GM19372 (cell line): ENCODE measurements around the gene UNC45B.
"Not testable (repeated sequence)": the region's sequence is repeated elsewhere in the genome, so short reads cannot be mapped to it uniquely, and the experiment has no call there.

Source experiments
- ATAC-seq: cut with Tn5 transposase; IDR thresholded peaks from one replicate; pipeline ENCODE4 v1.9.1; 2021; ENCODE audit warnings: mild to moderate bottlenecking, low read depth, moderate library complexity; ENCODE audit not compliant: unreplicated experiment

The UNC45B gene

DNA sequence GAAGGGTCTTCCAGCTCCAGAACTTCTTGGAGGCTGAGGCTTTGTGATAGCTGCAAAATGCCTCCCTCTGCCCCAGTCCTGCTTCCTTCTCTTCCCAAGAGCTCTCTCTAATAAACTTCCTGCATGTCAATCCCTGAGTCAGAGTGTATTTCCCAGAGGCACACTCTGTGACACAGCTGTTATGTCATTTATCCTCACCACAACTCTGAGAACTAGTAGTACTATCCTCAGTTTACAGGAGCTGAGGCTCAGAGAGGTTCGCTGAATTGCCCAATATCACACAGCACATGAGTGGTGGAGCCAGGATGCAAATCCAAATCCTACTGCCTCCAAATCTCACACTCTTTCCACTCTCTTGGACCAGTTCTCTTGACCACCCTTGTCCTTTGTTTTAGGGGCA, 20.0 kb downstream of the UNC45B start:
- ATAC-seq: no peak

DNA sequence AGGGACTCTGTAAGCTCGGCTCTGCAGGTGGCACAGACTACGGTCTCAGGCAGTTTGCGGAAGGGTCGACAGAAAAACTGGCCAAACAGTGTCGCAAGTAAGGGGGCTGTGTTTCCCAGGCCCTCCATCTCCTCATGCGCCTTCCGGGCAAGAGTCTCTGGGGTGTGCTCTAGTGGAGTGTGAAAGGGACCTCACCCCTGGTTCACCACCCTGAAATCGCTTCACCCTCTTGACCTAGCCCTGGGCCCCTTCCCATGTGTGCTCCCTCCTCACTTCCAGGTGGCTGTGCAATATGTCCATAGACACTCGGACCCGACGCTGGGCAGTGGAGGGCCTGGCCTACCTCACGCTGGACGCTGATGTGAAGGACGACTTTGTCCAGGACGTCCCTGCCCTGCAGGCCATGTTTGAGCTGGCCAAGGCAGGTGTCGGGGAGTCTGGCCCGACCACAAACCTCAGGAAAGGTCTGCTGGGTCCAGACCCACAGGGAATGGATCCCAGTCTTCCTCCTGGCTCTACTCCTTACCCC, 22.3 kb downstream of the UNC45B start:
- ATAC-seq: no peak

DNA sequence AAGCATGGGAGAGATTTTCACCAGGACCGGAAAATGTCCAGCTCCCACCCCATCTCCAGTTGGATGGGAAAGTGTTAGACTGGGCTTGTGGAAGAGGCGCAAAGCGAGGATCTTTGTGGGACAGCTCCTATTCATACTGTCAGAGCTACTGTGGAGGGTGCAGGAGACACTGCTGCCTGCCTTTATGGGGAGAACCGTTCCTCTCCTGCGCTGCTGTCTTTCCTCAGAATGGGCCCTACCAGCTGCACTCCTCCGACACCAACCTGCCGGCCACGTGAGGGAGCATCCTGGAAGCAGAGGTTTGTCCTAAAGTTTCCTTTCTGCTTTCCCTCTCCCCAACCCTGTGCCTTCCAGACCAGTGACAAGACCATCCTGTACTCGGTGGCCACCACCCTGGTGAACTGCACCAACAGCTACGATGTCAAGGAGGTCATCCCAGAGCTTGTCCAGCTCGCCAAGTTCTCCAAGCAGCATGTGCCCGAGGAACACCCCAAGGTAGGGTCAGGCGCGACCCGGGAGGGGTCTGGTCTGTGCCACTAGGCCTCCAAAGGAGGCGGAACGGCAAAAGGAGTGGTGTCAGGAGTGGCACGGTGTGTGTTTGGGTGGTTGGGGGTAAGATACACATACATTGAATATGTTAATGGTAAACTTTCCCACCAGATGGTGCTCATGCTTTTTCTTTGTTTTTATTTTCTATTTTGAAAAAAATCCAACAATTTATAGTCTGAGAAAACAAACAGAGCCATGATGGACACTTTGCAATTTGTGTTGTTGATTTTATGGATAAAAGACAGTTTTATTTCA, 23.6 kb downstream of the UNC45B start:
- no peak for ATAC-seq

DNA sequence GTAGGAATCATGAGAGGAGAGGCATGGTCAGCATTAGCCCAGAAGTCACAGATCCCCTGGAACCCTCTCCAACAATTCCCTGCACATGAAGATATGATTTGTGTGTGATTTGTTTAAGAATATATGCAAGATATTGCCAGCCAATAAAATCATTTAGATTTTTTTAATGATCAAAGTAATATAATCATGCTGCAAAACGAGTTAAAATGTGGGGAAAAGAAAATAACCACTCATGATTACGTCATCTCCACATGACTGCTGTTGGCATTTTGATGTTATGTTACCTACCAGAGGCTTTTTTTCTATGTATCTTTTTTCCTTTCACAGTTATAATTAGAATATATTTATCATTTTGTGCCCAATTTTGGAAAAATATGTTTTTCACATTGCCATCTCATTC, 24.2 kb downstream of the UNC45B start:
- ATAC-seq: no peak

GRCh38 chr17:35172321-35172720, 24.7 kb downstream of the UNC45B start:
- not testable (repeated sequence) for ATAC-seq

DNA sequence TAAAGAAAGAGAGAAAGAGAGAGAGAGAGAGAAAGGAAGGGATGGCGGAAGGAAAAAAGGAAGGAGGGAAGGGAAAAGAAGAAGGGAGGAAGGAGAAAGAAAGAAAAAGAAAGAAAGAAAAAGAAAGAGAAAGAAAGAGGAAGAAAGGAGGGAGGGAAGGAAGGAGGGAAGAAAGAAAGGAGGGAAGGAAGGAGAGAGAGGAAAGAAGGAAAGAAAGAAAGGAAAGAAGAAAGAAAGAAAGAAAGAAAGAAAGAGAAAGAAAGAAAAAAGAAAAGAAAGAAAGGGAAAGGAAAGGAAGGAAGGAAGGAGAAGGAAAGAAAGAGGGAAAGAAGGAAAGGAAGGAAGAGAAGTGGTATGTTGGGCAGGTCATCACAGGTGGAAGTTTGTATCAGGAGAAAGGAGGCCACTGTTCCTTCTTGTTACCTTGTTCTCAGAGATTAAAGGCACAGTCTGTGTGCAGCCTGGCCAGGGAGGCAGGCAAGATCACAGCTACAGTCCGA, 27.3 kb downstream of the UNC45B start:
- ATAC-seq: no peak

DNA sequence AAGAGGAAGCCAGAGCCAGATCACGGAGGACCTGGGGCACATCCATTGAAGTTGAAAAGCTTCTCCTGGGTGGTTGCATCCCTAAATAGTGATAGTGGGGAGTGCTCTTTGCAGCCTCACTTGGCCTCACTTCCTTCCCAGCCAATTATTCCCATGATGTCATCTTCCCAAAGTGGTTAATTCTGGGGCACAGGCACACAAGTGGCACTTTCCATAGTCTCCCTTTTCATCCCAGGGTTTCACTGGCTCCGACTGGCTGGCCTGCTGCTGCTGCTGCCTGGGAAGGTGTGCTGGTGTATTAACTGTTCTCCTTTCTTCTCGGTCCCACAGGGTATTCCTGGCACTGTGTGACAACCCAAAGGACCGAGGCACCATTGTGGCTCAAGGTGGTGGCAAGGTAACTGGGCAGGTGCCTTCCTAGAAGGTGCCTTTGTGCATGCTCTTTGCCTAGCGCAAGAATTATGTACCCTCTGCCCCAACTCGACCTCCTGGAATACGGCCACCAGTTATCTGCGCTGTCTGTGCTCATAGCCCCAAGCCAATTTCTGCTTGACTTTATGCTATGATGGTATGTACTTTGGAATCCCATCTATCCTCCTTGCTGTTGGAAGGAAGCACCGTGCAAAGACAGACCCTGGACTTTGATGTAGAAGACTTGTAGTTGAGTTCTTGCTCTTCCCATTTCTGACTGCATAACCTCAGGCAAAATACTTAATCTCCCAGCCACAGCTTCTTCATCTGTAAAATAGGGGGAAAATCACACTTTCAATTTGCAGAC, 28.2 kb downstream of the UNC45B start:
- no peak for ATAC-seq

DNA sequence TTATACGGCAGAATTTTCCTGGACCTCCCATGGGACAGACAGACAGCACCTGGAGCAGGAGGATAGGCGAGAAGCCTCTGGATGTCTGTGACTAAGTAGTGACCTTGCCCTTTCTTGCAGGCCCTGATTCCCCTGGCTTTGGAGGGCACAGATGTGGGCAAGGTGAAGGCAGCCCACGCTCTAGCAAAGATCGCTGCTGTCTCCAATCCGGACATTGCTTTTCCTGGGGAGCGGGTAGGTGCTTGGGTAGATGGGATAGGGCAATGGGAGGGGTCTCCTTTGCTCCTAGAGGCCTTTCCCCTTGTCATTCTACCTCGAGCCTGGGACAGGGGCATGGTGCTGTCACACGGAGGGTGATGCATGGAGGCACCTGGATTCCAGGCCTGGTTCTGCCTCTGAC, 29.3 kb downstream of the UNC45B start:
- ATAC-seq: no peak

DNA sequence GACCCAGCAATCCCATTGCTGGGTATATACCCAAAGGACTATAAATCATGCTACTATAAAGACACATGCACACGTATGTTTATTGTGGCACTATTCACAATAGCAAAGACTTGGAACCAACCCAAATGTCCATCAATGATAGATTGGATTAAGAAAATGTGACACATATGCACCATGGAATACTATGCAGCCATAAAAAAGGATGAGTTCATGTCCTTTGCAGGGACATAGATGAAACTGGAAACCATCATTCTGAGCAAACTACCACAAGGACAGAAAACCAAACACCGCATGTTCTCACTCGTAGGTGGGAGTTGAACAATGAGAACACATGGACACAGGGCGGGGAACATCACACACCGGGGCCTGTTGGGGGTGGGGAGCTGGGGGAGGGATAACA, 31.8 kb downstream of the UNC45B start:
- ATAC-seq: not testable (repeated sequence)

GRCh38 chr17:35183332-35183731, 35.7 kb downstream of the UNC45B start:
- no peak for ATAC-seq

- no peak for ATAC-seq
These were observed 36.7 kb downstream of the UNC45B start for GRCh38 chr17:35184274-35184673.

- no peak for ATAC-seq
These were observed 38.2 kb downstream of the UNC45B start for GRCh38 chr17:35185849-35186248.

DNA sequence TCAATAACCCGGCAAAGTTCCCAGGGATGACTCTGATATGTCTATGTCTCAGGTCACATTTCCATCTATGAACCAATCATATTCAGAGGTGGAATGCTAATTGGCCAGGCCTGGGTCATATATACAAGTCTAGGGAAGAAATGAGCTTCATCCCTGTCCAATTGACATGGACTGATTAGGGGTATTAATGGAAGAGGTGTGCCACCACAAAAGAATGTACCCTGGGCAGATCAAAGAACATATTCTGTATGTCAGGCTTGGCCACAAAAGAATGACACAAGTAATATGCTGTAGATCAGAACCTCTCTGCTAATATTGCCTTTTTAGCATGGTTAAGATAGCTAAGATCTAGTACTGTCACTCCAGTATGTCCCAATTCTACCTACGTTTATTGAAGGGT, 39.9 kb downstream of the UNC45B start:
- ATAC-seq: no peak

DNA sequence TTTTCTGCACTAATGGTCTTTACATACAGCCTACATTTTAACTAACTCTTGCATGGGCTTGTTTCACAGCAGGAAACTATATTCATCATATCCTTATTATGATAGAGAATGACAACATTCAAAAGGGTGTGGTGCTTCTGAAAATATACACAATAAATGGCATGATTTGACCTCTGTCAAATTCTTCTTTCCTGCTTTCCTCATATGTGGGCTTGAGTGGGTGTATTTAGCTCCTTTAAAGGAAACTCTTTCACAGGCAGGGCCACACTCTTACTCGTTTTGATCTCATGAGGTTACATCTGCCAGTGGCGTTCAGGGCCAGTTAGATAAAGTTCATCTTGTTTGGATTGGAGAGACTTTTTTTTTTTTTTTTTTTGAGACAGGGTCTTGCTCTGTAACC, 40.5 kb downstream of the UNC45B start:
- ATAC-seq: no peak

GRCh38 chr17:35189291-35189690, 41.7 kb downstream of the UNC45B start:
- ATAC-seq: no peak

- no peak for ATAC-seq
These were observed 43.5 kb downstream of the UNC45B start for GRCh38 chr17:35191001-35191695.

DNA sequence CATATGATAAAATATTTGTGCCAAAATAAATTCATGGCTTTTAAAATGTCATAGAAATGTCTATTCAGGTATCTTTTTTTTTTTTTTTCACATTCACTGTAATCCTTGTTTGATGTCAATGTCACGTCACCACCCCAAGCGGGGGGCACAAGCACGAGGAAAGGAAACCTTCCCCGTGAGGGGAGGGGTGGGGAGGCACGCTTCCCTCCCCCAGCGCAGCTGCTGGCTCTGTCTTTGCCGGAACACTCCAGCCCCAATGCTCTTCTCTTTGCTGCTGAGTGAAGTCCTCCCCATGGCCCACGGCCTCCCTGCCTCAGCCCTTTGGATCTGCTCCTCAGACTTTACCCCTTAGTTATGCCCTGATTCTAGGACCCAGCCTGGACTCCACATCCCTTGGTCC, 45.1 kb downstream of the UNC45B start:
- no peak for ATAC-seq

DNA sequence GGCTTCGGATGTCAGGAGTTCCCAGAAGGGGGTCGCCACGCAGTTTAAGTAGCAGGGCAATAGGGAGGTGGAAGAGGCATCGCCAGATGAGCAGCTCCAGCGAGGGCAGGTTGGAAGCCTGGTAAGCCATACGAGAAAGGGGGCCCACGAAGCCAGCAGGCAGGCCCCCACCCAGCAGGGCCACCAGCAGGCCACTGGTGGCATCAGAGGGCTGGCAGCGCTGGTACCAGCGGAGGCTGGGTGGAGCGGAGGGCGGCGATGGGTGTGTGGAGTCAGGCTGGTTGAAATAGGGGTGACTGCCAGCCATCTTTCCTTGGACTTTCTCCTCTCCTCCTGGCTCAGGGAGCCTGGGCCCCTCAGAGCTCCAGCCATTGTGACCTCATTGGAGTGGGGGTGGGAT, 46.4 kb downstream of the UNC45B start, which contains the start of gene SLC35G3:
Gene SLC35G3, minus strand, starts transcription at position 393 of the 400 bp plus-strand sequence. Its CDS starts 86 bp downstream, at position 307.
- not testable (repeated sequence) for ATAC-seq

- not testable (repeated sequence) for ATAC-seq
These were observed 47.4 kb downstream of the UNC45B start for GRCh38 chr17:35195062-35195461.

GRCh38 chr17:35202582-35202981, 55.0 kb downstream of the UNC45B start:
- not testable (repeated sequence) for ATAC-seq

GRCh38 chr17:35210741-35211140, 63.1 kb downstream of the UNC45B start:
- ATAC-seq: no peak
